Right lobe of liver (tissue), 4 donors: Measurements from ENCODE around the gene CANT1.

ENCODE experiments used
- CTCF ChIP-seq, 4 donors: fragments of 200-600 bp in 3 of 4; fragments of 450-650 bp in 1 of 4; IDR thresholded peaks; one replicate each; pipeline versions ENCODE4 v1.5.1 to v1.8.0; 2016 to 2022; ENCODE audit warnings: antibody characterized with exemption in 4 of 4, mild to moderate bottlenecking in 2 of 4
- POLR2A ChIP-seq: fragments of 450-650 bp; IDR thresholded peaks from one replicate; pipeline ENCODE4 v1.6.1; 2017; ENCODE audit warnings: antibody characterized with exemption, mild to moderate bottlenecking
- donor health status: DM: no; HTN: no; CAD: no.
- donor health status: DM: no; HTN: no; CAD: no.
- donor health status: DM: no; HTN: yes; CAD: no.

GRCh38 chr17:78961571-78961970, 48.0 kb downstream of the CANT1 start:
- TF ChIP-seq CTCF (IDR thresholded peaks at IDR 0.05) (no peak), POLR2A (no peak)
